Lung (tissue), 12 donors: ENCODE results near the gene PAGE2. TPM values are rescaled to one million over a fixed set of nuclear protein-coding genes. Genes with fewer than 3 reads are reported as not detected.
"Not testable (repeated sequence)": the region's sequence is repeated elsewhere in the genome, so short reads cannot be mapped to it uniquely, and the experiment has no call there.

Experiments
- ATAC-seq: fragments of 200-7000 bp; cut with Tn5 transposase; one replicate; pipeline ENCODE4 v1.9.1; 2020; ENCODE audit warnings: moderate number of reproducible peaks; ENCODE audit not compliant: insufficient read depth, low FRiP score
- DNase-seq, 3 donors: peaks; one replicate each; pipeline ENCODE4 v3.0.0-alpha.2; 2013 to 2017
- H3K27ac ChIP-seq, 2 donors: one replicate each; pipeline ENCODE4 v1.5.1; 2013; ENCODE audit warnings: mild to moderate bottlenecking in 2 of 2, moderate library complexity in 2 of 2, control low read depth in 1 of 2, inconsistent platforms in 1 of 2, low read depth in 1 of 2, low read length in 1 of 2
- H3K27me3 ChIP-seq, 3 donors: one replicate each; pipeline ENCODE4 v1.5.1; 2013; ENCODE audit warnings: low read length in 2 of 3; ENCODE audit not compliant: control insufficient read depth in 3 of 3, insufficient read depth in 3 of 3
- H3K36me3 ChIP-seq, 4 donors: one replicate each; pipeline ENCODE4 v1.5.1; 2013; ENCODE audit warnings: low read length in 4 of 4, mild to moderate bottlenecking in 1 of 4, moderate library complexity in 1 of 4; ENCODE audit not compliant: control insufficient read depth in 4 of 4, insufficient read depth in 4 of 4
- H3K4me1 ChIP-seq, 5 donors: one replicate each; pipeline ENCODE4 v1.5.1; 2013; ENCODE audit warnings: low read length in 5 of 5, mild to moderate bottlenecking in 2 of 5, moderate library complexity in 1 of 5; ENCODE audit not compliant: control insufficient read depth in 5 of 5, insufficient read depth in 5 of 5
- H3K4me3 ChIP-seq: one replicate; pipeline ENCODE4 v1.5.1; 2013; ENCODE audit warnings: mild to moderate bottlenecking, control low read depth, moderate library complexity
- H3K9ac ChIP-seq, 2 donors: one replicate each; pipeline ENCODE4 v1.5.1; 2013; ENCODE audit warnings: low read length in 2 of 2, control low read depth in 1 of 2; ENCODE audit not compliant: insufficient read depth in 1 of 2
- H3K9me3 ChIP-seq, 4 donors: one replicate each; pipeline ENCODE4 v1.5.1; 2013; ENCODE audit warnings: low read length in 3 of 4, mild to moderate bottlenecking in 1 of 4, moderate library complexity in 1 of 4; ENCODE audit not compliant: control insufficient read depth in 4 of 4, insufficient read depth in 3 of 4
- WGBS, 2 donors: extraction: QIAGEN DNeasy Blood & Tissue Kit; methylation state at CpG; one replicate each; pipeline ENCODE4 v1.1.7; 2013; 5-methylcytosine and 5-hydroxymethylcytosine counted together
- polyA plus RNA-seq, 2 donors: library from polyadenylated mRNA; stranded (reverse); fragments of 200-250 nt; gene quantifications; one replicate each; pipeline ENCODE4 v1.2.1, GENCODE V29; 2013
- total RNA-seq, 2 donors: library from RNA; depleted of rRNA in 1 of 2; stranded (reverse); fragments of >200 nt in 1 of 2; gene quantifications; one replicate each; pipeline ENCODE4 v1.2.1, GENCODE V29; 2014 to 2021
- TF ChIP-seq, protein P1 (sequence below): IDR thresholded peaks from 2 replicates; pipeline ENCODE4 v1.5.1; 2012; ENCODE audit warnings: mild to moderate bottlenecking; ENCODE audit errors: control extremely low read depth, extremely low read depth
- donor health status: control.
- donor health status: control.
- donor health status: Bipolar disorder and iron deficiency.
- donor health status: healthy.
- donor health status: DM: yes; HTN: yes; CAD: no.

The PAGE2 gene
- total and polyA plus RNA-seq, 4 donors, result not detected

- TF ChIP-seq, protein P1, sequence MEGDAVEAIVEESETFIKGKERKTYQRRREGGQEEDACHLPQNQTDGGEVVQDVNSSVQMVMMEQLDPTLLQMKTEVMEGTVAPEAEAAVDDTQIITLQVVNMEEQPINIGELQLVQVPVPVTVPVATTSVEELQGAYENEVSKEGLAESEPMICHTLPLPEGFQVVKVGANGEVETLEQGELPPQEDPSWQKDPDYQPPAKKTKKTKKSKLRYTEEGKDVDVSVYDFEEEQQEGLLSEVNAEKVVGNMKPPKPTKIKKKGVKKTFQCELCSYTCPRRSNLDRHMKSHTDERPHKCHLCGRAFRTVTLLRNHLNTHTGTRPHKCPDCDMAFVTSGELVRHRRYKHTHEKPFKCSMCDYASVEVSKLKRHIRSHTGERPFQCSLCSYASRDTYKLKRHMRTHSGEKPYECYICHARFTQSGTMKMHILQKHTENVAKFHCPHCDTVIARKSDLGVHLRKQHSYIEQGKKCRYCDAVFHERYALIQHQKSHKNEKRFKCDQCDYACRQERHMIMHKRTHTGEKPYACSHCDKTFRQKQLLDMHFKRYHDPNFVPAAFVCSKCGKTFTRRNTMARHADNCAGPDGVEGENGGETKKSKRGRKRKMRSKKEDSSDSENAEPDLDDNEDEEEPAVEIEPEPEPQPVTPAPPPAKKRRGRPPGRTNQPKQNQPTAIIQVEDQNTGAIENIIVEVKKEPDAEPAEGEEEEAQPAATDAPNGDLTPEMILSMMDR, result no peak
- no peak overlapping the region for H3K27ac ChIP-seq
- H3K9ac ChIP-seq, result no peak overlapping the region
- no peak overlapping the region for H3K4me3 ChIP-seq
- no peaks in the 10 kb centered on the region for H3K36me3 ChIP-seq
- no peaks in the 10 kb centered on the region for H3K9me3 ChIP-seq
- DNase-seq (no peak), ATAC-seq (no peak)
- no peaks in the 10 kb centered on the region for H3K4me1 ChIP-seq
- no peaks in the 10 kb centered on the region for H3K27me3 ChIP-seq
Measured at GRCh38 chrX:55107262-55107661, 18.4 kb downstream of the PAGE2 start.

GRCh38 chrX:55107911-55108310 is 19.1 kb downstream of the PAGE2 start:
- no peaks in the 10 kb centered on the region for H3K27me3 ChIP-seq
- WGBS, 2 donors, result 31 to 49% methylated on average over 2 of the region's 2 CpGs
- no peaks in the 10 kb centered on the region for H3K4me1 ChIP-seq

DNA sequence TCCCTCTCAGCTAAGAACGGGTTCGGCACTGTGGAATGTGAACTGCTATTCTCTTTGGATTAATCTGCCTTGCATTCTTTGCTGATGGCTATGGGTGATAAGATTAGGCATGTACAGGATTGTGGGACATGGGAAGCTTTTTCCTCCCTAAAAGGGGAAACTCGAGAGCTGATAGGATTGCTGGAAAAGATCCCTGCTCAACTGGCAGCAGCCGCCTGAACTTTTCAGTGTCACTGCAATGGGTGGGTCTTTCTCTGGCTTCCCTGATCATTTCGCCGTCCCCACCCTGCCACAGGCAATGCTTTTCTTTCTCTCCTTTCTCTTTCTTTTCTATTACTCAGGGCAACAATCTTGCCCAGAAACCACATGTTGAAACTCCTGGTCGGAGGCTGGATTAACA is 20.5 kb downstream of the PAGE2 start:
- 56 to 71% methylated on average over 6 to 7 of the region's 7 CpGs for WGBS, 2 donors
- no peaks in the 10 kb centered on the region for H3K36me3 ChIP-seq
- no peak overlapping the region for H3K27ac ChIP-seq
- peak in 1 of 3 donors; percentile 7 for DNase-seq
- no peak for ATAC-seq
- peaks cover 0 to 3% (median 0%) of the 10 kb centered on the region in 3 donors for H3K27me3 ChIP-seq
- H3K9me3 ChIP-seq, result no peaks in the 10 kb centered on the region
- no peak overlapping the region for H3K4me3 ChIP-seq
- no peaks in the 10 kb centered on the region for H3K4me1 ChIP-seq
- H3K9ac ChIP-seq, result no peak overlapping the region
- TF ChIP-seq, protein P1, result no peak

More at GRCh38 chrX:55107911-55108310, 19.1 kb downstream of the PAGE2 start:
- H3K27ac ChIP-seq, result no peak overlapping the region
- no peak overlapping the region for H3K4me3 ChIP-seq
- no peak overlapping the region for H3K9ac ChIP-seq
- no peak for ATAC-seq
- no peaks in the 10 kb centered on the region for H3K36me3 ChIP-seq
- no peaks in the 10 kb centered on the region for H3K9me3 ChIP-seq
- TF ChIP-seq, protein P1, result no peak
- DNase-seq, result no peak

- H3K4me1 ChIP-seq, result no peaks in the 10 kb centered on the region
- no peak overlapping the region for H3K27ac ChIP-seq
- WGBS, 2 donors, result 58 to 77% methylated on average over 8 of the region's 8 CpGs
- no peaks in the 10 kb centered on the region for H3K9me3 ChIP-seq
- H3K36me3 ChIP-seq, result no peaks in the 10 kb centered on the region
- H3K27me3 ChIP-seq, result peaks cover 0 to 3% (median 0%) of the 10 kb centered on the region in 3 donors
- TF ChIP-seq, protein P1, result no peak
- H3K9ac ChIP-seq, result no peak overlapping the region
- DNase-seq (no peak), ATAC-seq (no peak)
- no peak overlapping the region for H3K4me3 ChIP-seq
Measured at GRCh38 chrX:55111578-55112254, 22.9 kb downstream of the PAGE2 start.

DNA sequence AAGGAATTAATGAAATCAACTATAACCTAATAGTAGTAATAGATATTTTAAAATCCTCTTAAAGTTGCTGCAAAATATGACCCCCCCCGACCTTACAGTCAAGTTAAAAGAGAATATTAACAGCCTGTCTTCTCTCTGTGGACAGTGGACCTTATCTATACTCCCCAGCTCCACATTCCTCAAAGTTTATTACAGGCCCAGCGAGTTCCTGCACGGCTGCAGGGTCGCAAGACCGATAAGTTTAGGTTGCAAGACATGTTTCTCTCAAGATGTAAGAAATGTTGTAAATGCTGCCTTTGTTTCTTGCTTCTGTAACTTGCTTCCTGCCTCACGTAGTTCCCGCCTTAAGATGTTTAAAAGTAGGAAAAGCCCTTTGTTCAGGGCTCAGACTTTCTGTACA is 27.8 kb downstream of the PAGE2 start:
- ATAC-seq, H3K27me3 ChIP-seq, H3K4me1 ChIP-seq, H3K9ac ChIP-seq, H3K4me3 ChIP-seq, H3K36me3 ChIP-seq, H3K27ac ChIP-seq, H3K9me3 ChIP-seq: not testable (repeated sequence)
- WGBS, 2 donors, result 48 to 63% methylated on average over 7 of the region's 7 CpGs
- peak in 1 of 3 donors; percentile 21 for DNase-seq
